SU-DHL-6 (cell line): ENCODE measurements around the gene BOC.

Experiments used
- H2AFZ ChIP-seq: fragments of 200-600 bp; sonication (generic); 2 replicates; pipeline ENCODE4 v1.6.1; 2014; ENCODE audit warnings: low read depth, mild to moderate bottlenecking, moderate library complexity, mixed read lengths, antibody characterized with exemption, low read length; ENCODE audit not compliant: severe bottlenecking
- H3F3A ChIP-seq: fragments of 200-600 bp; shearing (Covaris generic); 2 replicates; pipeline ENCODE4 v1.6.0; 2016; ENCODE audit warnings: antibody characterized with exemption, mild to moderate bottlenecking; ENCODE audit not compliant: insufficient read depth
- H3K27ac ChIP-seq: fragments of 200-600 bp; sonication (generic); 2 replicates; pipeline ENCODE4 v1.5.1; 2016; ENCODE audit warnings: low read depth, mild to moderate bottlenecking, low read length, moderate library complexity, mixed read lengths
- H3K27me3 ChIP-seq: fragments of 200-600 bp; sonication (generic), shearing (Covaris generic); 2 replicates; pipeline ENCODE4 v1.6.0; 2014; ENCODE audit warnings: mild to moderate bottlenecking, low read length
- H3K36me3 ChIP-seq: fragments of 200-600 bp; sonication (generic); 2 replicates; pipeline ENCODE4 v1.6.1; 2014; ENCODE audit warnings: mild to moderate bottlenecking, low read length, mixed read lengths
- H3K4me2 ChIP-seq: fragments of 300-600, 200-600 bp; shearing (Covaris generic), sonication (generic); 2 replicates; pipeline ENCODE4 v1.6.0; 2014; ENCODE audit warnings: low read length, low read depth, mild to moderate bottlenecking; ENCODE audit not compliant: poor library complexity, severe bottlenecking
- H3K4me3 ChIP-seq: fragments of 200-600 bp; sonication (generic); 2 replicates; pipeline ENCODE4 v1.5.1; 2014; ENCODE audit warnings: antibody characterized with exemption, low read length, mild to moderate bottlenecking, mixed read lengths; ENCODE audit not compliant: insufficient read depth, poor library complexity, severe bottlenecking
- H3K79me2 ChIP-seq: fragments of 200-600 bp; sonication (generic); 2 replicates; pipeline ENCODE4 v1.6.1; 2014; ENCODE audit warnings: mild to moderate bottlenecking, low read length, moderate library complexity; ENCODE audit not compliant: insufficient read depth
- H3K9ac ChIP-seq: fragments of 200-600 bp; sonication (generic); 2 replicates; pipeline ENCODE4 v1.7.0; 2014; ENCODE audit warnings: mild to moderate bottlenecking, low read length
- H3K9me2 ChIP-seq: fragments of 200-600 bp; sonication (generic); replicated peaks from 2 replicates; pipeline ENCODE4 v1.6.1; 2014; ENCODE audit warnings: low read length; ENCODE audit not compliant: insufficient read depth
- H3K9me3 ChIP-seq: fragments of 200-600 bp; sonication (generic); 2 replicates; pipeline ENCODE4 v1.6.1; 2014; ENCODE audit warnings: low read length, mixed read lengths; ENCODE audit not compliant: insufficient read depth
- H4K20me1 ChIP-seq: fragments of 200-600 bp; sonication (generic); 2 replicates; pipeline ENCODE4 v1.6.1; 2014; ENCODE audit warnings: low read depth, mild to moderate bottlenecking, antibody characterized with exemption, low read length, moderate library complexity, mixed read lengths
- EZH2phosphoT487 ChIP-seq: fragments of 200-600 bp; sonication (generic), shearing (Covaris generic); conservative IDR thresholded peaks from 2 replicates; pipeline ENCODE4 v1.6.1; 2018; ENCODE audit warnings: mild to moderate bottlenecking, antibody characterized with exemption, low read length, moderate library complexity, mixed read lengths
- TF ChIP-seq, protein P1 (sequence below): fragments of 200-600 bp; sonication (generic); IDR thresholded peaks from one replicate; pipeline ENCODE4 v1.5.1; 2017; ENCODE audit warnings: antibody characterized with exemption, mild to moderate bottlenecking, low read length, moderate library complexity; ENCODE audit not compliant: insufficient read depth, poor library complexity, severe bottlenecking

BOC gene

DNA sequence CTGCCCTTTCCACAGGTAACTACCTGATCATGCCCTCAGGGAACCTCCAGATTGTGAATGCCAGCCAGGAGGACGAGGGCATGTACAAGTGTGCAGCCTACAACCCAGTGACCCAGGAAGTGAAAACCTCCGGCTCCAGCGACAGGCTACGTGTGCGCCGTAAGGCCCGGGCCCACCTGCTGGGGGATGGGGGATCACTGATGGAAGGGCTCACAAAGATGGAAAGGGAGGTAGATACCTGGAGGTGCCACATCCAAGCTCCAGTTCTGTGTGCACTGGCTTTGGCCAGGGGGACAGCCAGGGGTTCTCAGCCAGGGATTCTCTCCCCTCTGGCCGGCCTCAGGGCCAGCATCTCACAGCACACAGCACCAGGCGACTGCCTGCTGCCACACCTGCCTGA, 59.4 kb downstream of the BOC start:
- no peaks in the 10 kb centered on the region for H4K20me1 ChIP-seq
- no peak overlapping the region for H3K4me3 ChIP-seq
- no peak overlapping the region for H3K4me2 ChIP-seq
- no peak overlapping the region for H2AFZ ChIP-seq
- H3K36me3 ChIP-seq: no peaks in the 10 kb centered on the region
- H3K9me2 ChIP-seq: no peaks in the 10 kb centered on the region
- H3K27me3 ChIP-seq: no peaks in the 10 kb centered on the region
- H3F3A ChIP-seq: no peaks in the 10 kb centered on the region
- no peak overlapping the region for H3K27ac ChIP-seq
- no peak for TF ChIP-seq EZH2phosphoT487
- TF ChIP-seq, protein P1, sequence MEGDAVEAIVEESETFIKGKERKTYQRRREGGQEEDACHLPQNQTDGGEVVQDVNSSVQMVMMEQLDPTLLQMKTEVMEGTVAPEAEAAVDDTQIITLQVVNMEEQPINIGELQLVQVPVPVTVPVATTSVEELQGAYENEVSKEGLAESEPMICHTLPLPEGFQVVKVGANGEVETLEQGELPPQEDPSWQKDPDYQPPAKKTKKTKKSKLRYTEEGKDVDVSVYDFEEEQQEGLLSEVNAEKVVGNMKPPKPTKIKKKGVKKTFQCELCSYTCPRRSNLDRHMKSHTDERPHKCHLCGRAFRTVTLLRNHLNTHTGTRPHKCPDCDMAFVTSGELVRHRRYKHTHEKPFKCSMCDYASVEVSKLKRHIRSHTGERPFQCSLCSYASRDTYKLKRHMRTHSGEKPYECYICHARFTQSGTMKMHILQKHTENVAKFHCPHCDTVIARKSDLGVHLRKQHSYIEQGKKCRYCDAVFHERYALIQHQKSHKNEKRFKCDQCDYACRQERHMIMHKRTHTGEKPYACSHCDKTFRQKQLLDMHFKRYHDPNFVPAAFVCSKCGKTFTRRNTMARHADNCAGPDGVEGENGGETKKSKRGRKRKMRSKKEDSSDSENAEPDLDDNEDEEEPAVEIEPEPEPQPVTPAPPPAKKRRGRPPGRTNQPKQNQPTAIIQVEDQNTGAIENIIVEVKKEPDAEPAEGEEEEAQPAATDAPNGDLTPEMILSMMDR: no peak
- H3K9ac ChIP-seq: no peak overlapping the region
- H3K9me3 ChIP-seq: no peaks in the 10 kb centered on the region
- no peaks in the 10 kb centered on the region for H3K79me2 ChIP-seq

DNA sequence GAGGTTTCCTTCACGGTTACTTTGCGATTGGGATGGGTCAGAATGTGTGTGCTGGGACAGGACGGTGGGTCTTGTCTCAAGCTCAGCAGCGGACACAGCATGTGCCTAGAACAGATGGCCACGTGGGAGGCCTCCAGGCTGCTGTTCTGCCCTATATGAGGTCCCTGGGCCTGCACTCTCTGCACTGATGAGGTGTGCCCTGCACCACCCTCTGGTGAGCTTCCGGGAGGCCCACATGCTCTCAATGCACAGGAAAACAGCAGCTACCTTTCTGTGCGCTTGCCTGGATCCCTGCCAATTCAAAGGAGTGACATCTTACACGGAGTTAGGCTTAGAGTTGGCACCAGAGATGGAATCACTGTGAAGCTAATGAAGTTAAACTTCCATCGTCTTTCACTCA, 59.8 kb downstream of the BOC start:
- no peak overlapping the region for H2AFZ ChIP-seq
- TF ChIP-seq EZH2phosphoT487: no peak
- TF ChIP-seq, protein P1: no peak
- no peaks in the 10 kb centered on the region for H3K27me3 ChIP-seq
- no peaks in the 10 kb centered on the region for H3K79me2 ChIP-seq
- no peaks in the 10 kb centered on the region for H3K36me3 ChIP-seq
- no peak overlapping the region for H3K9ac ChIP-seq
- no peaks in the 10 kb centered on the region for H3F3A ChIP-seq
- H3K9me3 ChIP-seq: no peaks in the 10 kb centered on the region
- H3K27ac ChIP-seq: no peak overlapping the region
- H3K4me2 ChIP-seq: no peak overlapping the region
- no peaks in the 10 kb centered on the region for H3K9me2 ChIP-seq
- H3K4me3 ChIP-seq: no peak overlapping the region
- no peaks in the 10 kb centered on the region for H4K20me1 ChIP-seq

DNA sequence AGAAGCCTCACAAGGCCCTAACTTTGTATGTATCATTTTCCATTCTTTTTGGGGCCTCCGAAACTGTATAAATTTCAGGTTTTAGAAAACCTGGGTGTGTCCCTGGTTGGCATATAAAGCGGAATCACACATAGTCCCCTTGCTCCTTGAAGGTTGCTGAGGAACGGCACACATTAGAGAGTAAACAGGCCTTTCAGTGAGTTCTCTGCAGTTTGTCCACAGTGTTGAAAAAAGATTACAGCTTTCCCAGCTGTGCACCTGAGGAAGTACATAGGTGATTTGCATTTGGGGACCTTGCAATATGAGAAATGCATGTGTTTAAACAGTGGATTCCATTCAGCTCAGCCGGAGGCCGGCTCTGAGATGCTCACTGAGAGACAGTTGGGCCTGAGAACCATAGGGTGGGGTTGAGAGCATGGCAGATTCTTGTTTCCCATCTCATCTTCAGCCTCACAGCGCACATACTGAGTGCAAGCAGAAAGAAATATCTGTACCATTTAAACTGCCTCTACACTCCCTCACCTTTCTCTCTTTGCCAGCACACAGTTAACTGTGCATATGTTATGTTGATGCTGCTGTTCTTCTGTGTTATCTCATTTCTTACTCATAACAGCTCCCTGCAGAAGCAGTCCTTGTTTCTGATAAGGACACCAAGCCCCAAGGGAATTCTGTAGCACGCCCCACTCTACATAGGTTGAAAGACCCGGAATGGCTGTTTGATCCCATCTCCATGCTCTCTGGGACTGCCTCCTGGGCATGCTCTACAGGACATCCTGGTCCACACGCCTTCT, 60.4 kb downstream of the BOC start:
- Histone ChIP-seq H3K4me3 (no peak overlapping the region), H3K79me2 (no peaks in the 10 kb centered on the region), H3K27ac (no peak overlapping the region), H3K9ac (no peak overlapping the region), H2AFZ (no peak overlapping the region), H3F3A (no peaks in the 10 kb centered on the region), H4K20me1 (no peaks in the 10 kb centered on the region), H3K9me2 (no peaks in the 10 kb centered on the region), H3K27me3 (no peaks in the 10 kb centered on the region), H3K4me2 (no peak overlapping the region), H3K9me3 (no peaks in the 10 kb centered on the region), H3K36me3 (no peaks in the 10 kb centered on the region)
- TF ChIP-seq, protein P1: no peak
- no peak for TF ChIP-seq EZH2phosphoT487
